Stimulated activated CD4-positive, alpha-beta T cell treated with anti-CD3 and anti-CD28 coated beads, Interleukin-4, amount 100 ng/mL, for 48 hours (primary cell): Measurements from ENCODE around the gene MCC.
A peak's percentile ranks its signal among the peaks of the same experiment; 100 is the strongest.

ENCODE experiments used
- DNase-seq, 2 donors: peaks; one replicate each; pipeline ENCODE4 v3.0.0-alpha.2; 2020; ENCODE audit warnings: low read depth in 2 of 2

Gene MCC

DNA sequence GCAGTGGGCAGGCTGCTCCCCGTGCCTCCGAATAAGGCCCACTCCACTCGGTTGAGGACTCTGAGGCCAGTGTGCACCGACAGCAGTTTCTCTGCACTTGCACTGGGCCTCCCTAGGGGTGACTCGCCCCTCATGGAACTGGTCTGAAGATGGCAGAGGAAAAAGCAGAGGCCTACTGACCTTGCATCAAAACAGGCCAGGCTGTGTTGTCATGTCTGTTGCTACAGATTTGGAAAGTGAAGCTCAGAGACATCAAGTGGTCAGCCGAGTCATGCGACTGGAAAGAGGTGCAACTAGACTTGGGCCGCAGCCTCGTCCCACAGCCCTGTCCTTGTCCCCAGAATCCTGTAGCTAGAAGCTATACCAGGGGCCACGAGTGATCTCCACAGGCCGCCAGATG lies 433.4 kb downstream of the MCC start:
- no peak for DNase-seq

DNA sequence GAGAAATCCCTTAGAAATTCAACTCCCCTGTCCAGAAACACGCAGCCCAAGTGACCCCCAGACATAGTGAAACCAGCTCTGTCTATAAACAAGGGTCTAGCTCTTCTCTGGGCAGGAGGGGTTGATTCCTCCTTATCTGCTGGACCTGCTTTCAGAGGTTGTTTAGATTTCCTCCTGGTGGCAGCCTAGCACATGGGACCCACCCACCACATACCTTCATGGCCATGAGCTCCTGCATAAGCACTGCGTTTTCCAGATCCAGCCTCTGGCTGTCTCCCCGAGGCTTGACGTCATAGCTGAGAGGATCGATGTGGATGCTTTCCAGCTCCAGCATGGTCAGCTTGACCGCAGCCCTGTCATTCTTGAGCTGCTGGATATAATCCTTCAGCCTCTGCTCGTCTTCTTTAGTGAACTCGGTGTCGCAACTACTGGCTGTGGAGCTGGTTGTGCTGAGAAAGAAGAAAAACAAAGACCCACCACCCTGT lies 434.7 kb downstream of the MCC start:
- no peak for DNase-seq

GRCh38 chr5:113052041-113052795 lies 436.0 kb downstream of the MCC start:
- DNase-seq = no peak

- DNase-seq = peak in 1 of 2 donors; percentile 28
These were observed 437.4 kb downstream of the MCC start for GRCh38 chr5:113050721-113051382.

GRCh38 chr5:113048931-113049330 lies 439.3 kb downstream of the MCC start:
- no peak for DNase-seq

DNA sequence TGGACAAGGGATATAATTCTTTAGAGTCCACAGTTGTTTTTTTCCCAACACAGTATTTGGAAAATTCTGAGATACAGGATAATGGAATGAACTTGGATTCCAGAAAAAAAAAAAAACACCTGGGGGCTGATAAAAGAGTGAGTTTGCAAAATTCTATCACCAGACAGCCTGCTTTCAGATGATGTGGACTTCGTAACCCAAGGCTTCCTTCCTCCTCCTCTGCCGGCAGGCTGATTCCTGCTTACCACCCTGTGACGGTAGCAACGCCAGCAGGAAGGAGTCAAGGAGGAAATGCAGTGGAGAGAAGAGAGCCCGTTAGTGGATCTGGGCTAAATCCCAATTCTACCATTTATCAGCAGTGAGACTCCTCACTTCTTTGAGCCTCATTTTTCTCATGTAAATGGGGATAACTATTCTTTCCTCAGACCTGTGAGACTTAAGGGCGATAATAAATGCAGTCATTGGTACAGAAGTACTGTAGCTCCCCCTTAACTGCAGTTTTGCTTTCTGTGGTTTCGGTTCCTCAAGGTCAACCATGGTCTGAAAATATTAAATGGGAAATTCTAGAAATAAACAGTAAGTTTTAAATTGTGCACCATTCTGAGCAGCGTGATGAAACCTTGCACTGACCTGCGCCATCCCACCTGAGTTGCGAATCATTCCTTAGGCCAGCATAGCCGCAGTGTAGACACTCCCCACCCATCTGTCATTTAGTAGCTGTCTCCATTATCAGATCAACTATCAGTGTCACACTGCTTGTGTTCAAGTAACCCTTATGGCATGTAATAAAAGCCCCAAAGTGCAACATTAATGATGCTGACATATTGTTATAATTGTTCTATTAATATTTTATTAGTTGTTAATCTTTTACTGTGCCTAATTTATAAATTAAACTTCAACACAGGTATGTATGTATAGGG lies 440.3 kb downstream of the MCC start:
- no peak for DNase-seq

DNA sequence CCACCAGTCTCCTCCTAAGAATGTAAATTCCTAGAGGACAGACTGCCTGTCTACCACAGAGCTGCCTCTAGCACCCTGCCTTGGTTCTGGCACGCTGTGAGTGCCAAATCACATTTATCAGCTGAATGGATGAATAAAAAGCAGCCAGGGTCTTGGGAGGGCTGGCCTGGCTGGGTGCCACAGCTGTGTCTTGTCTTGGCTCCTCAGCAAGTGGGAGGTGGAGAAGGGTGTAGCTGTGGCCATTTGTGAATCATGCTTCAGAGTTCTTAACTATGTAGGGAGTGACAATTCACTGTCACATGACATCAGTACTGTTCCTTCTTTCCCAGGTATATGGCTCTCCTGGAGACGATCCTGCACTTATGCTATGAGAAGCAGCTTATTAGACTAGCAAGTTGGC lies 441.0 kb downstream of the MCC start:
- DNase-seq = no peak

- no peak for DNase-seq
These were observed 443.3 kb downstream of the MCC start for GRCh38 chr5:113044776-113045465.

- DNase-seq = peak; percentile 12 to 16
These were observed 444.7 kb downstream of the MCC start for GRCh38 chr5:113043491-113043931.

DNA sequence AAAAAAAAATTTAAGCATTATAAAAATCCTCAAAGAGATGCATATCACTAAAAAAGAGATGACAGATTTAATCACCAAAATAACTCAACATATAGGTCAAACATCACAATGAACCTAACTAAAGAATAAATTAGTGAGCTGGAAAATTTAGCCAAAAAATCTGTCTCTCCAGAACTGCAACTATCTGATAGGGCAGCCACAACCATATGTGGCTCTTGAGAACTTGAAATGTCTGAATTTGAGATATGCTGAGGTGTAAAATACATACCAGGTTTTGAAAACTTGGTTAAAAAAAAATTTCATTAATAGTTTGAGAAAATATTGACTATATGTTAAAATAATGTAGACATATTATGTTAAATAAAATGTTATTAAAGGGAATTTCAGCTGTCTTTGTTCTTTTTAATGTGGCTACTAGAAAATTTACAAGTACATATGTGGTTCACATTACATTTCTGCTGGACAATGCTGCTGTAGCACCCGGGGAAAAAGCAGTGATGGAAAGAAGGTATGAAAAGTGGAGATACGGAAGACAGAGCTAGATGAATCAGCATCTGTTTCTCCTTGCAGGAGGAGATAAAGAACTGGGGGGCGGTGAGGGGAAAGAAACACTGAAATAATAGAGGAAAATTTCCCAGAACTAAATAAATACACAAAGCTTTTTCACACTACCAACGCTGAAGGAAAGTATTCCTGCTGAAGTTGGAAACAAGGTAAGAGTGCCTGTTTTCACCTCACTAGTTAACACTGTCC lies 445.6 kb downstream of the MCC start:
- no peak for DNase-seq

DNA sequence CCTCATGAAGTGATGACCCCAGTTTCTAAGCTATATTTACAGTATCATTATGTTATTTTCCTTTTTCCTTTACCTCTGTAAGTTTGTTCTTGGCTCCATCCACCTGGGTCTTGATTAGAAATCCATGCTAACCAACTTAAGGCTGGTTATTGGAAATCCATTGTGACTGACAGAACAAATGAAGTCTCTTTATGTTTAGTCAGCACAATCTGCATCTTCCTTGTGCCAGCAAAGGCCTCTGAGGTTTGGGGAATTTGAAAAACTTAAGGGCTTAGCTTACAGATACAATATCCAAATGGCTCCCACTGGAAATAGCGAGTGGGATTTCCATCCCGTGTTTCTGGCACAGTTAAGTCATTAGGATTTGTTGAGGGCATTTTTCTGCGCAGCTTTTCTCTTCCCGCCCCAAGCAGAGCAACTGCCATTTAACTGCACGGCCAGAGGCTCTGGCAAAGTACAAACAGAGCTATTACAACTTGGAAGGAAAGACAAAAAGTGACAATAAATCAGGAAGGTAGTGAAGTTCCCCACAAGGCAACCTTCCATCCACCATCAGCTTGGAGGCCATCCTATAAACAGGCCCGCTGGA lies 447.5 kb downstream of the MCC start:
- DNase-seq = no peak

GRCh38 chr5:113039934-113040285 lies 448.3 kb downstream of the MCC start:
- no peak for DNase-seq

GRCh38 chr5:113039229-113039933 lies 448.9 kb downstream of the MCC start:
- no peak for DNase-seq

GRCh38 chr5:113038714-113039113 lies 449.5 kb downstream of the MCC start:
- no peak for DNase-seq

- no peak for DNase-seq
These were observed 450.1 kb downstream of the MCC start for GRCh38 chr5:113038136-113038535.

DNA sequence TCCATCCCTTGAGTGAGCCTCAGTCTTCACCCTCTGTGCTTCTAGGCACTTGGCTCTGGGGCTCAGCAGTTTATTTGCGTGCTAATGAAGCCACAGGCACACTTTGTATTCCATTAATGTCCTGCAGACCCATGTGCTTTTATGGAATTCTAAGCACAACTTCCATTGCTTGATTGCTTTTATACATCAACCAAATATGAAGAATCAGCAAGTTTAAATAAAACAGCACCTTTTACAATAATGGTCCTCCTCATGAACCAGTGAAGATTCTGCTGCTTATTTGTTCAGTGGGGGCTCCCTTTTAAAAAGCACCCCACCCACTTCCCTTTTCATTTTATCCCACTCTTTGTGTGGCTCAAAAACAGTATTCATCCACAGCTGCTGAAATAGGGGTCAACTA lies 451.4 kb downstream of the MCC start:
- DNase-seq = no peak

DNA sequence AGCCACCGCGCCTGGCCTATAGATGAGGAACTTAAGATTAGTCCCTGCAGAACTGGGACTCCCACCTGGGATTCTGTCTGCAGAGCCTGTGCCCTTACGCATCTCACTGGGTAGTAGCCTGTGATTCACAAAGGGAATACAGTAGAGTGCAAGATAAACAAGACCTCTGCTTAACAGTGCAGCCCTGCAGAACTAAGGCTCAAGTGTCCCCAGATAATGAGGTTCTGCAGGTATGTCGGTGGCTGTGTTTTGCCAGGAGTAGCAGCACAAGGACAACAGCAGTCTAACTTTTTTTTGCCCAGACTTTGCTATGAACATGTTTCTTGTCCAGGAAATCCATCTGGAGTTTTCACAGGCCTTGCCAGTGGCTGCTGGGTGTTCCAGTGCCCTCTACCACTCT lies 451.9 kb downstream of the MCC start:
- DNase-seq = no peak

- DNase-seq = no peak
These were observed 453.2 kb downstream of the MCC start for GRCh38 chr5:113035096-113035495.

DNA sequence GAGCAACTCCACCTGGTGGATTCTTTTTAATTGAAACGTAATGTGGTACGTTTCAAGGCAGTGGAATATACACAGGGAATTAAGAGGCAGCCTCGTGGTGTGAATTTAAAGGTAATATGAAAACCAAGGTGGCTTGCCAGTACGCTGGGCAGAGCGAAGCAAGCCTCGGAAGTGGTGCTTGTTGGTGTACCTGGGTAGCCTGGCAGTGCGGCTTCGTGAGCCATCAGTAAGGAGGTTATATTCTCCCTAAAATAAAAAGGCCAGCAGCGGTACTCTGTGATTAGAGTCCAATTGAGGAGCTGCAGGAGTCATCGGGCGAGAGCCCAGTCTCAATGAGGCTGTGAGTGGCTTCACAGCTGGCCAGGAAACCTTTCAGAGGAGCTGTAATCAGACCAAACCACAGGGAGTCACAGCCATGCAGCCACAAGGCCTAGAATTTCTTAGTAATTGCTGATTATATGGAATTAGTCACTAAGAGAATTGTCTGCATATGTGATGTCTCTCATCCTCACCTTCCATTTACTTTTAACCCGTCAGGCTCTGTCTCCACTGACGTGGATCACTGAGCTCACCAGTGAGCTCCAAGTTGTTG lies 454.0 kb downstream of the MCC start:
- DNase-seq = no peak

- DNase-seq = no peak
These were observed 456.7 kb downstream of the MCC start for GRCh38 chr5:113031557-113031956.
